GM12878 (cell line): Measurements from ENCODE around the gene RAB7B. TPM values are rescaled to one million over a fixed set of nuclear protein-coding genes. Genes with fewer than 3 reads are reported as not detected.

Experiments
- ATAC-seq: fragments of 200-7000 bp; cut with Tn5 transposase; 3 replicates; pipeline ENCODE4 v1.9.1; 2020; ENCODE audit warnings: mild to moderate bottlenecking, moderate library complexity
- BruUV-seq: library from RNA; stranded (reverse); fragments of 400-500 nt; replicated peaks from 2 replicates; lab custom pipeline; 2021; lab: Mats Ljungman, UMichigan
- CTCF ChIA-PET: fragments of 300-600 bp; sonication (Branson Sonifier 250); formaldehyde crosslinking; extraction: SDS; loops from one replicate; lab custom pipeline; 2021; ENCODE audit warnings: inconsistent platforms; lab: Yijun Ruan, JAX
- POLR2A ChIA-PET: fragments of 350-600 bp; formaldehyde crosslinking; extraction: SDS; loops from one replicate; lab custom pipeline; 2021; ENCODE audit warnings: inconsistent platforms; lab: Charles Lee
- RAD21 ChIA-PET: fragments of 300-600 bp; sonication (Branson Sonifier 250); formaldehyde crosslinking; loops from one replicate; lab custom pipeline; 2023; ENCODE audit warnings: antibody characterized with exemption; ENCODE audit not compliant: unreplicated experiment; lab: Charles Lee
- SMC1A ChIA-PET: fragments of 300-600 bp; sonication (Branson Sonifier 250); formaldehyde crosslinking; loops from one replicate; lab custom pipeline; 2023; ENCODE audit not compliant: unreplicated experiment, uncharacterized antibody; lab: Charles Lee
- DNase-seq: peaks from one replicate; pipeline ENCODE4 v3.0.0-alpha.2; 2011; ENCODE audit warnings: low read depth, low spot score
- FAIRE-seq: peaks from 3 replicates; lab custom pipeline; 2011; peaks lifted over from hg19 to GRCh38; lab: Jason Lieb, UNC
- H2AFZ ChIP-seq: 2 replicates; pipeline ENCODE4 v1.6.0; 2011; ENCODE audit warnings: low read depth, low read length, control low read depth; ENCODE audit not compliant: control insufficient read depth
- H3K27ac ChIP-seq: 2 replicates; pipeline ENCODE4 v1.5.1; 2011; ENCODE audit warnings: control low read depth; ENCODE audit not compliant: control insufficient read depth, insufficient read depth
- H3K27me3 ChIP-seq, 2 experiments: replicated peaks in 1 of 2; 2 replicates each; pipeline versions ENCODE4 v1.6.0 to v1.6.1; 2011; ENCODE audit warnings: low read length in 1 of 2; ENCODE audit not compliant: control insufficient read depth in 2 of 2, insufficient read depth in 2 of 2
- H3K36me3 ChIP-seq, 2 experiments: 2 replicates each; pipeline ENCODE4 v1.5.1; 2011; ENCODE audit warnings: low read length in 1 of 2; ENCODE audit not compliant: control insufficient read depth in 2 of 2, insufficient read depth in 2 of 2
- H3K4me1 ChIP-seq: 2 replicates; pipeline ENCODE4 v1.6.1; 2011; ENCODE audit warnings: mild to moderate bottlenecking, low read length, moderate library complexity, mixed read lengths; ENCODE audit not compliant: control insufficient read depth, insufficient read depth
- H3K4me2 ChIP-seq: 2 replicates; pipeline ENCODE4 v1.6.0; 2011; ENCODE audit warnings: control low read depth; ENCODE audit not compliant: control insufficient read depth, insufficient read depth
- H3K4me3 ChIP-seq: fragments of 200-600 bp; sonication (generic); 2 replicates; pipeline ENCODE4 v1.5.1; 2016
- H3K79me2 ChIP-seq: 2 replicates; pipeline ENCODE4 v1.6.0; 2011; ENCODE audit warnings: low read length; ENCODE audit not compliant: control insufficient read depth, insufficient read depth
- H3K9ac ChIP-seq: 2 replicates; pipeline ENCODE4 v1.8.0; 2011; ENCODE audit warnings: low read length, control low read depth, mixed read lengths; ENCODE audit not compliant: control insufficient read depth, insufficient read depth
- H3K9me3 ChIP-seq: replicated peaks from 3 replicates; pipeline ENCODE4 v1.5.1; 2011; ENCODE audit warnings: mild to moderate bottlenecking, low read length; ENCODE audit not compliant: control insufficient read depth, insufficient read depth
- H4K20me1 ChIP-seq: 2 replicates; pipeline ENCODE4 v1.6.0; 2011; ENCODE audit not compliant: control insufficient read depth, insufficient read depth
- PBX3 ChIP-seq: IDR thresholded peaks from 2 replicates; pipeline ENCODE4 v1.6.1; 2011; ENCODE audit warnings: mild to moderate bottlenecking, low read depth, low read length, moderate library complexity; ENCODE audit not compliant: insufficient replicate concordance
- POU2F2 ChIP-seq: IDR thresholded peaks from 3 replicates; pipeline ENCODE4 v1.6.1; 2011; ENCODE audit warnings: low read depth, mild to moderate bottlenecking, low read length, borderline replicate concordance
- RAD21 ChIP-seq: IDR thresholded peaks from 2 replicates; pipeline ENCODE4 v1.6.1; 2011; ENCODE audit warnings: mild to moderate bottlenecking, low read depth, low read length, moderate library complexity; ENCODE audit not compliant: insufficient read depth
- RBBP5 ChIP-seq: fragments of 200-600 bp; sonication (generic); conservative IDR thresholded peaks from 2 replicates; pipeline ENCODE4 v1.6.1; 2016
- RCOR1 ChIP-seq: conservative IDR thresholded peaks from 2 replicates; pipeline ENCODE4 v1.6.1; 2012; ENCODE audit warnings: low read depth, low read length, improper control_type of control experiment
- ZNF274 ChIP-seq: IDR thresholded peaks from one replicate; pipeline ENCODE4 v1.8.0; 2011; ENCODE audit not compliant: insufficient read length, insufficient read depth
- WGBS: methylation state at CpG from one replicate; pipeline ENCODE4 v1.1.6; 2016; ENCODE audit warnings: low lambda C conversion rate; ENCODE audit not compliant: insufficient replicate concordance, insufficient coverage; ENCODE audit errors: missing lambda C conversion rate; 5-methylcytosine and 5-hydroxymethylcytosine counted together
- in situ Hi-C: fragments of 300-500 bp; cut with MboI; formaldehyde crosslinking; loops from 9 replicates; pipeline ENCODE4 v1.14.3; 2018; ENCODE audit warnings: mixed read lengths
- intact Hi-C: fragments of 100-400 bp; cut with micrococcal nuclease; formaldehyde crosslinking; loops from one replicate; pipeline ENCODE4 v1.14.2; 2022; ENCODE audit not compliant: unreplicated experiment
- polyA plus RNA-seq, 11 experiments: library from polyadenylated mRNA; depleted of rRNA in 4 of 11; unstranded in 6 of 11; stranded (reverse) in 5 of 11; fragments of >200 nt; fragmentation: Nextera tagmentation in 4 of 11; fragmentation: Illumina TruSeq in 1 of 11; extraction: Ambion mirVana in 4 of 11; extraction: Trizol in 1 of 11; gene quantifications; 1 replicate in 1 of 11; 2 replicates in 10 of 11; pipeline versions ENCODE4 v1.2.1 to v1.2.3, GENCODE V29; 2011 to 2016; ENCODE audit warnings: inconsistent platforms in 2 of 11, missing spikeins in 2 of 11, low read depth in 1 of 11
- total RNA-seq, 4 experiments: library from RNA; depleted of rRNA in 3 of 4; stranded (reverse); fragments of >200 nt in 3 of 4; fragmentation: Illumina TruSeq in 1 of 4; extraction: Trizol in 1 of 4; gene quantifications; 2 replicates each; pipeline versions ENCODE4 v1.2.1 to v1.2.3, GENCODE V29; 2013 to 2021
- TF ChIP-seq, protein P1 (sequence below): IDR thresholded peaks from 2 replicates; pipeline ENCODE4 v1.6.1; 2012; ENCODE audit warnings: mild to moderate bottlenecking, low read depth, low read length
- TF ChIP-seq, protein P2 (sequence below): fragments of 450-650 bp; IDR thresholded peaks from 2 replicates; pipeline ENCODE4 v1.6.1; 2017; ENCODE audit warnings: mild to moderate bottlenecking, moderate library complexity
- TF ChIP-seq, protein P3 (sequence below): IDR thresholded peaks from 2 replicates; pipeline ENCODE4 v1.6.1; 2011; ENCODE audit warnings: low read depth, low read length, improper control_type of control experiment, borderline replicate concordance
- TF ChIP-seq, protein P4 (sequence below): fragments of 150-350 bp; IDR thresholded peaks from 2 replicates; pipeline ENCODE4 v1.6.1; 2014; ENCODE audit warnings: mild to moderate bottlenecking, low read depth, low read length

RAB7B gene
- total and polyA plus RNA-seq, 10 of the 15 experiments (the other 5 are each of a cell fraction or from before 2014, with no cell fraction given), result 0.09 TPM; not detected in 9

DNA sequence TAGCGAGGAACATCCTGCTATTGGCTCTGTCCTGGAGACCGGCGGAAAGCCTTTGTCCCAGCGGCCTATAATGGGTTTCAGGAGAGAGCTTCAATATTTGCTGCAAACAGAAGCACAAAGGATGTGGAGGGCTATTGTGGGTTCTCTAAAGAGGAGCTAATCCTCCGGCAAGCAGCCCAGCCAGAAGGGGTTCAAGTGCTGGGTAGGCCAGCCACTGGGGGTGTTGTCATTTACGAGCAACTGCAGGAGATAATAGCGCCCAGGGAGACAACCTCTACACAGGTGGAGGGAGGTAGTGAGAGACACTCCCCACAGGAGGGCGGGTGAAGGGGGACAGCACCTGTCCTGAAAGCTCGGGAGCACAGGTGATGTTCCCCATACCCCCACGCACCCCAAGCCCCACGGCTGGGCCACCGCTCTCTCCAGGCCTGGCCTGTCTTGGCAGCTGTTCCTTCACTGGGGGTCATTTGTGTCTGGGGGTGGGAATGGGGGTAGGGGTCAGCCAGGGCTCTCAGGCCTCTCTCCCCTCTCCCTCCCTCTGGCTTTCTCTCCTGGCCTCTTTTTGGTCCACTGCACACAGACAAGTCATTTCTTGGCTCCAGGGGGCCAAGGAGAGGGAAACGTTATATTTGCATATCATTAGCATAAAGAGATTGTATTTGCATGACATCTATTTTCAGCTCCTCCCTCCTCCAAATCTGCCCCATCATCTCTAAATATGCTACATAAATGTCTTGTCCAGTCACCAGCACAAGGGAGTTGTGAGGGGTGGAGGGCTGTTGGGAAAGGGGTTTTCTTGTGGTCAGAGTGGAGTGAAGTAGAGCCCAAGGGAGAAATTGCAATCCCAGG, 37.9 kb downstream of the RAB7B start:
- H3K9ac ChIP-seq, result no peak overlapping the region
- WGBS, result 72% methylated on average over 9 of the region's 13 CpGs
- H3K4me2 ChIP-seq, result no peak overlapping the region
- peaks cover 9% of the 10 kb centered on the region; the same call in 1 of the 2 replicates for H3K4me1 ChIP-seq
- peaks cover 0 to 2% of the 10 kb centered on the region in 2 experiments; a peak in 3 of 4 replicates for H3K27me3 ChIP-seq
- no peaks in the 10 kb centered on the region for H3K9me3 ChIP-seq
- no peak overlapping the region for H2AFZ ChIP-seq
- no peaks in the 10 kb centered on the region for H3K36me3 ChIP-seq
- no peak overlapping the region for H3K27ac ChIP-seq
- DNase-seq (no peak), FAIRE-seq (no peak), ATAC-seq (no peak)
- ChIA-PET POLR2A (no interaction called here), SMC1A (interaction anchor here (1.4 kb wide), 1 partner anchor 254 kb away, joined by 3 read pairs; no protein-coding TSS in a partner anchor), CTCF (interaction anchor here (0.7 to 1.9 kb wide), 3 partner anchors 12 to 306 kb away, joined by 3 to 10 read pairs (median 4); no protein-coding TSS in a partner anchor), RAD21 (interaction anchor here (1.0 to 1.2 kb wide), 2 partner anchors 12 to 47 kb away, joined by 3 to 5 read pairs; no protein-coding TSS in a partner anchor)
- no peak overlapping the region for H3K4me3 ChIP-seq
- intact Hi-C loops (no loop called here), in situ Hi-C loops (no loop called here)
- H4K20me1 ChIP-seq, result no peaks in the 10 kb centered on the region
- BruUV-seq, result no TSS peak
- H3K79me2 ChIP-seq, result no peaks in the 10 kb centered on the region
- no peak for TF ChIP-seq RBBP5
- TF ChIP-seq RAD21, result no peak
- TF ChIP-seq PBX3, result no peak
- TF ChIP-seq RCOR1, result no peak
- TF ChIP-seq, protein P1, sequence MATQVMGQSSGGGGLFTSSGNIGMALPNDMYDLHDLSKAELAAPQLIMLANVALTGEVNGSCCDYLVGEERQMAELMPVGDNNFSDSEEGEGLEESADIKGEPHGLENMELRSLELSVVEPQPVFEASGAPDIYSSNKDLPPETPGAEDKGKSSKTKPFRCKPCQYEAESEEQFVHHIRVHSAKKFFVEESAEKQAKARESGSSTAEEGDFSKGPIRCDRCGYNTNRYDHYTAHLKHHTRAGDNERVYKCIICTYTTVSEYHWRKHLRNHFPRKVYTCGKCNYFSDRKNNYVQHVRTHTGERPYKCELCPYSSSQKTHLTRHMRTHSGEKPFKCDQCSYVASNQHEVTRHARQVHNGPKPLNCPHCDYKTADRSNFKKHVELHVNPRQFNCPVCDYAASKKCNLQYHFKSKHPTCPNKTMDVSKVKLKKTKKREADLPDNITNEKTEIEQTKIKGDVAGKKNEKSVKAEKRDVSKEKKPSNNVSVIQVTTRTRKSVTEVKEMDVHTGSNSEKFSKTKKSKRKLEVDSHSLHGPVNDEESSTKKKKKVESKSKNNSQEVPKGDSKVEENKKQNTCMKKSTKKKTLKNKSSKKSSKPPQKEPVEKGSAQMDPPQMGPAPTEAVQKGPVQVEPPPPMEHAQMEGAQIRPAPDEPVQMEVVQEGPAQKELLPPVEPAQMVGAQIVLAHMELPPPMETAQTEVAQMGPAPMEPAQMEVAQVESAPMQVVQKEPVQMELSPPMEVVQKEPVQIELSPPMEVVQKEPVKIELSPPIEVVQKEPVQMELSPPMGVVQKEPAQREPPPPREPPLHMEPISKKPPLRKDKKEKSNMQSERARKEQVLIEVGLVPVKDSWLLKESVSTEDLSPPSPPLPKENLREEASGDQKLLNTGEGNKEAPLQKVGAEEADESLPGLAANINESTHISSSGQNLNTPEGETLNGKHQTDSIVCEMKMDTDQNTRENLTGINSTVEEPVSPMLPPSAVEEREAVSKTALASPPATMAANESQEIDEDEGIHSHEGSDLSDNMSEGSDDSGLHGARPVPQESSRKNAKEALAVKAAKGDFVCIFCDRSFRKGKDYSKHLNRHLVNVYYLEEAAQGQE, result no peak
- TF ChIP-seq, protein P2, sequence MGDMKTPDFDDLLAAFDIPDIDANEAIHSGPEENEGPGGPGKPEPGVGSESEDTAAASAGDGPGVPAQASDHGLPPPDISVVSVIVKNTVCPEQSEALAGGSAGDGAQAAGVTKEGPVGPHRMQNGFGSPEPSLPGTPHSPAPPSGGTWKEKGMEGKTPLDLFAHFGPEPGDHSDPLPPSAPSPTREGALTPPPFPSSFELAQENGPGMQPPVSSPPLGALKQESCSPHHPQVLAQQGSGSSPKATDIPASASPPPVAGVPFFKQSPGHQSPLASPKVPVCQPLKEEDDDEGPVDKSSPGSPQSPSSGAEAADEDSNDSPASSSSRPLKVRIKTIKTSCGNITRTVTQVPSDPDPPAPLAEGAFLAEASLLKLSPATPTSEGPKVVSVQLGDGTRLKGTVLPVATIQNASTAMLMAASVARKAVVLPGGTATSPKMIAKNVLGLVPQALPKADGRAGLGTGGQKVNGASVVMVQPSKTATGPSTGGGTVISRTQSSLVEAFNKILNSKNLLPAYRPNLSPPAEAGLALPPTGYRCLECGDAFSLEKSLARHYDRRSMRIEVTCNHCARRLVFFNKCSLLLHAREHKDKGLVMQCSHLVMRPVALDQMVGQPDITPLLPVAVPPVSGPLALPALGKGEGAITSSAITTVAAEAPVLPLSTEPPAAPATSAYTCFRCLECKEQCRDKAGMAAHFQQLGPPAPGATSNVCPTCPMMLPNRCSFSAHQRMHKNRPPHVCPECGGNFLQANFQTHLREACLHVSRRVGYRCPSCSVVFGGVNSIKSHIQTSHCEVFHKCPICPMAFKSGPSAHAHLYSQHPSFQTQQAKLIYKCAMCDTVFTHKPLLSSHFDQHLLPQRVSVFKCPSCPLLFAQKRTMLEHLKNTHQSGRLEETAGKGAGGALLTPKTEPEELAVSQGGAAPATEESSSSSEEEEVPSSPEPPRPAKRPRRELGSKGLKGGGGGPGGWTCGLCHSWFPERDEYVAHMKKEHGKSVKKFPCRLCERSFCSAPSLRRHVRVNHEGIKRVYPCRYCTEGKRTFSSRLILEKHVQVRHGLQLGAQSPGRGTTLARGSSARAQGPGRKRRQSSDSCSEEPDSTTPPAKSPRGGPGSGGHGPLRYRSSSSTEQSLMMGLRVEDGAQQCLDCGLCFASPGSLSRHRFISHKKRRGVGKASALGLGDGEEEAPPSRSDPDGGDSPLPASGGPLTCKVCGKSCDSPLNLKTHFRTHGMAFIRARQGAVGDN, result no peak
- no peak for TF ChIP-seq POU2F2
- TF ChIP-seq, protein P3, sequence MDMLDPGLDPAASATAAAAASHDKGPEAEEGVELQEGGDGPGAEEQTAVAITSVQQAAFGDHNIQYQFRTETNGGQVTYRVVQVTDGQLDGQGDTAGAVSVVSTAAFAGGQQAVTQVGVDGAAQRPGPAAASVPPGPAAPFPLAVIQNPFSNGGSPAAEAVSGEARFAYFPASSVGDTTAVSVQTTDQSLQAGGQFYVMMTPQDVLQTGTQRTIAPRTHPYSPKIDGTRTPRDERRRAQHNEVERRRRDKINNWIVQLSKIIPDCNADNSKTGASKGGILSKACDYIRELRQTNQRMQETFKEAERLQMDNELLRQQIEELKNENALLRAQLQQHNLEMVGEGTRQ, result no peak
- TF ChIP-seq, protein P4, sequence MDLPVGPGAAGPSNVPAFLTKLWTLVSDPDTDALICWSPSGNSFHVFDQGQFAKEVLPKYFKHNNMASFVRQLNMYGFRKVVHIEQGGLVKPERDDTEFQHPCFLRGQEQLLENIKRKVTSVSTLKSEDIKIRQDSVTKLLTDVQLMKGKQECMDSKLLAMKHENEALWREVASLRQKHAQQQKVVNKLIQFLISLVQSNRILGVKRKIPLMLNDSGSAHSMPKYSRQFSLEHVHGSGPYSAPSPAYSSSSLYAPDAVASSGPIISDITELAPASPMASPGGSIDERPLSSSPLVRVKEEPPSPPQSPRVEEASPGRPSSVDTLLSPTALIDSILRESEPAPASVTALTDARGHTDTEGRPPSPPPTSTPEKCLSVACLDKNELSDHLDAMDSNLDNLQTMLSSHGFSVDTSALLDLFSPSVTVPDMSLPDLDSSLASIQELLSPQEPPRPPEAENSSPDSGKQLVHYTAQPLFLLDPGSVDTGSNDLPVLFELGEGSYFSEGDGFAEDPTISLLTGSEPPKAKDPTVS, result no peak
- TF ChIP-seq ZNF274, result no peak
